A673 (cell line): ENCODE results near the gene IFITM1. TPM values are rescaled to one million over a fixed set of nuclear protein-coding genes. Genes with fewer than 3 reads are reported as not detected.

Experiments used
- BruUV-seq: library from RNA; stranded (reverse); fragments of 400-500 nt; replicated peaks from 2 replicates; lab custom pipeline; 2021; lab: Mats Ljungman, UMichigan
- CTCF ChIA-PET: fragments of 300-600 bp; sonication (Branson Sonifier 250); formaldehyde crosslinking; loops from one replicate; lab custom pipeline; 2022; ENCODE audit warnings: antibody characterized with exemption; lab: Charles Lee
- POLR2A ChIA-PET: fragments of 300-600 bp; sonication (Branson Sonifier 250); formaldehyde crosslinking; loops from one replicate; lab custom pipeline; 2022; ENCODE audit warnings: antibody characterized with exemption; ENCODE audit not compliant: low non-redundant PET; lab: Charles Lee
- DNase-seq: peaks from one replicate; pipeline ENCODE4 v3.0.0-alpha.2; 2015; ENCODE audit warnings: low spot score
- H3K27ac ChIP-seq: fragments of 200-600 bp; sonication (generic); 2 replicates; pipeline ENCODE4 v1.5.1; 2016; ENCODE audit warnings: mixed run types, low read depth, mild to moderate bottlenecking, mixed read lengths, antibody characterized with exemption, low read length; ENCODE audit not compliant: poor library complexity, severe bottlenecking
- H3K27me3 ChIP-seq: fragments of 200-600 bp; sonication (generic); replicated peaks from 2 replicates; pipeline ENCODE4 v1.6.1; 2017; ENCODE audit warnings: mixed run types, low read depth, mild to moderate bottlenecking, mixed read lengths, antibody characterized with exemption, low read length; ENCODE audit not compliant: insufficient read depth, poor library complexity
- H3K36me3 ChIP-seq: fragments of 200-600 bp; sonication (generic); 2 replicates; pipeline ENCODE4 v1.6.1; 2016; ENCODE audit warnings: mixed run types, mild to moderate bottlenecking, mixed read lengths, antibody characterized with exemption, low read length; ENCODE audit not compliant: insufficient read depth, poor library complexity, severe bottlenecking
- H3K4me1 ChIP-seq: fragments of 200-600 bp; sonication (generic); 2 replicates; pipeline ENCODE4 v1.6.1; 2017; ENCODE audit warnings: mixed run types, mild to moderate bottlenecking, mixed read lengths, antibody characterized with exemption, low read length; ENCODE audit not compliant: insufficient read depth, poor library complexity, severe bottlenecking
- H3K4me3 ChIP-seq: fragments of 200-600 bp; sonication (generic); 2 replicates; pipeline ENCODE4 v1.5.1; 2016; ENCODE audit warnings: low read depth, mixed run types, mild to moderate bottlenecking, mixed read lengths, low read length; ENCODE audit not compliant: poor library complexity, severe bottlenecking
- H3K9me3 ChIP-seq: fragments of 200-600 bp; sonication (generic); 2 replicates; pipeline ENCODE4 v1.6.1; 2016; ENCODE audit warnings: mixed run types, low read depth, mild to moderate bottlenecking, mixed read lengths, antibody characterized with exemption, low read length; ENCODE audit not compliant: poor library complexity, severe bottlenecking
- CTCF ChIP-seq: fragments of 300-800, 200-600 bp; sonication (generic); conservative IDR thresholded peaks from 2 replicates; pipeline ENCODE4 v1.5.1; 2017; ENCODE audit warnings: low read depth, mild to moderate bottlenecking, antibody characterized with exemption, low read length, moderate library complexity, mixed read lengths
- EZH2 ChIP-seq: fragments of 200-600 bp; sonication (generic); IDR thresholded peaks from 2 replicates; pipeline ENCODE4 v1.6.1; 2017; ENCODE audit warnings: borderline replicate concordance, low read depth, mild to moderate bottlenecking, mixed read lengths, antibody characterized with exemption, low read length; ENCODE audit not compliant: poor library complexity, severe bottlenecking
- intact Hi-C: fragments of 100-400 bp; cut with micrococcal nuclease; formaldehyde crosslinking; loops from one replicate; pipeline ENCODE4 v1.10.0; 2022; ENCODE audit not compliant: unreplicated experiment
- total RNA-seq: library from RNA; stranded (reverse); gene quantifications from 2 replicates; pipeline ENCODE4 v1.2.3, GENCODE V29; 2021

Gene IFITM1
- total RNA-seq, 1 experiment from 2014 or later, result 24.4 TPM

GRCh38 chr11:269146-269890 lies 44.5 kb upstream of the IFITM1 start:
- Histone ChIP-seq H3K4me1 (no peaks in the 10 kb centered on the region), H3K4me3 (peak overlapping the region; percentile 36), H3K27me3 (no peaks in the 10 kb centered on the region), H3K36me3 (no peaks in the 10 kb centered on the region), H3K27ac (no peak overlapping the region), H3K9me3 (no peaks in the 10 kb centered on the region)
- CTCF ChIA-PET, result no interaction called here
- no peak for DNase-seq
- TF ChIP-seq CTCF (no peak), EZH2 (no peak)
- POLR2A ChIA-PET, result no interaction called here
- BruUV-seq, result no TSS peak
- intact Hi-C loops, result no loop called here

- no TSS peak for BruUV-seq
- ChIA-PET POLR2A (no interaction called here), CTCF (no interaction called here)
- intact Hi-C loops, result no loop called here
- Histone ChIP-seq H3K9me3 (no peaks in the 10 kb centered on the region), H3K36me3 (no peaks in the 10 kb centered on the region), H3K4me3 (no peak overlapping the region), H3K27ac (no peak overlapping the region), H3K27me3 (no peaks in the 10 kb centered on the region), H3K4me1 (no peaks in the 10 kb centered on the region)
- no peak for DNase-seq
- TF ChIP-seq EZH2, result no peak
- no peak for TF ChIP-seq CTCF
These were observed 43.2 kb upstream of the IFITM1 start for GRCh38 chr11:270451-271318.

- Histone ChIP-seq H3K4me1 (no peaks in the 10 kb centered on the region), H3K36me3 (no peaks in the 10 kb centered on the region), H3K27ac (no peak overlapping the region), H3K27me3 (no peaks in the 10 kb centered on the region), H3K9me3 (no peaks in the 10 kb centered on the region), H3K4me3 (no peak overlapping the region)
- ChIA-PET POLR2A (no interaction called here), CTCF (no interaction called here)
- TF ChIP-seq CTCF (no peak), EZH2 (no peak)
- no peak for DNase-seq
- no TSS peak for BruUV-seq
- intact Hi-C loops, result no loop called here
These were observed 42.5 kb upstream of the IFITM1 start for GRCh38 chr11:271319-271715.
